C4-2B (cell line): ENCODE results near the gene C1QL2.

ENCODE experiments used
- H3K27ac ChIP-seq: fragments of 450-650 bp; 2 replicates; pipeline ENCODE4 v1.5.1; 2017
- CTCF ChIP-seq: fragments of 450-650 bp; conservative IDR thresholded peaks from 2 replicates; pipeline ENCODE4 v1.5.1; 2017; ENCODE audit warnings: mild to moderate bottlenecking
- ZFX ChIP-seq: fragments of 450-650 bp; IDR thresholded peaks from 2 replicates; pipeline ENCODE4 v1.6.1; 2017

The C1QL2 gene

GRCh38 chr2:119192893-119193292, 34.3 kb upstream of the C1QL2 start:
- TF ChIP-seq ZFX (no peak), CTCF (no peak)
- no peak overlapping the region for H3K27ac ChIP-seq

GRCh38 chr2:119190321-119191111, 32.0 kb upstream of the C1QL2 start:
- TF ChIP-seq CTCF (no peak), ZFX (no peak)
- peak overlapping the region; percentile 8; the same call in 1 of the 2 replicates for H3K27ac ChIP-seq

GRCh38 chr2:119184512-119184911, 26.0 kb upstream of the C1QL2 start:
- TF ChIP-seq ZFX, result no peak
- no peak for TF ChIP-seq CTCF
- H3K27ac ChIP-seq, result no peak overlapping the region

GRCh38 chr2:119181791-119182445, 23.4 kb upstream of the C1QL2 start:
- H3K27ac ChIP-seq, result no peak overlapping the region
- TF ChIP-seq CTCF, result no peak
- no peak for TF ChIP-seq ZFX

- no peak overlapping the region for H3K27ac ChIP-seq
- TF ChIP-seq CTCF, result no peak
- no peak for TF ChIP-seq ZFX
Measured at GRCh38 chr2:119181391-119181790, 22.8 kb upstream of the C1QL2 start.

GRCh38 chr2:119180892-119181291, 22.3 kb upstream of the C1QL2 start:
- no peak overlapping the region for H3K27ac ChIP-seq
- TF ChIP-seq CTCF (no peak), ZFX (no peak)

GRCh38 chr2:119179991-119180390, 21.4 kb upstream of the C1QL2 start:
- TF ChIP-seq ZFX (no peak), CTCF (no peak)

More at GRCh38 chr2:119179991-119180390, 21.4 kb upstream of the C1QL2 start:
- H3K27ac ChIP-seq, result no peak overlapping the region
